Measurements from ENCODE around the gene AMFR.

DNA sequence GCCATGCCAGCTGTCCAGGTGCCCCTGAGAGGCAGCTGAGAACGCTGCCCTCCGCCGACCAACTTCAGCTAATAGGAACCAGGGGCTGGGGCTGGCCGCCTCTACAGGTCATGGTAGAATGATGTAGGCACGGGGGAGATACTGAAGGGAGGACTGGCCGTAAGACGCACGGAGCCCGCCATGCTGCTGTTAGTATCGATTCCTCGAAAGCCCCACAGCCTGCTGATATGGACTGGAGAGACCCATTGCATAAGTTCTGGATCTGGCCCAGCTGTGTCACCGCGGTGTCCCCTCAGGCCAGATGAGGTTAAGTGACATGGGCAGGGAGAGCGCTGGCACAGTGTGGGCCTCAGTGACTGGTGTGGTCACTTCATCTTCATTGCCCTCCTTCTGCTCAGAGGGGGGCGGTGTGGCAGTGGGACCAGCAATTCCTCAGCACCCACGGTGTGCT, 75.6 kb downstream of the AMFR start:
- TF ChIP-seq, protein P1, sequence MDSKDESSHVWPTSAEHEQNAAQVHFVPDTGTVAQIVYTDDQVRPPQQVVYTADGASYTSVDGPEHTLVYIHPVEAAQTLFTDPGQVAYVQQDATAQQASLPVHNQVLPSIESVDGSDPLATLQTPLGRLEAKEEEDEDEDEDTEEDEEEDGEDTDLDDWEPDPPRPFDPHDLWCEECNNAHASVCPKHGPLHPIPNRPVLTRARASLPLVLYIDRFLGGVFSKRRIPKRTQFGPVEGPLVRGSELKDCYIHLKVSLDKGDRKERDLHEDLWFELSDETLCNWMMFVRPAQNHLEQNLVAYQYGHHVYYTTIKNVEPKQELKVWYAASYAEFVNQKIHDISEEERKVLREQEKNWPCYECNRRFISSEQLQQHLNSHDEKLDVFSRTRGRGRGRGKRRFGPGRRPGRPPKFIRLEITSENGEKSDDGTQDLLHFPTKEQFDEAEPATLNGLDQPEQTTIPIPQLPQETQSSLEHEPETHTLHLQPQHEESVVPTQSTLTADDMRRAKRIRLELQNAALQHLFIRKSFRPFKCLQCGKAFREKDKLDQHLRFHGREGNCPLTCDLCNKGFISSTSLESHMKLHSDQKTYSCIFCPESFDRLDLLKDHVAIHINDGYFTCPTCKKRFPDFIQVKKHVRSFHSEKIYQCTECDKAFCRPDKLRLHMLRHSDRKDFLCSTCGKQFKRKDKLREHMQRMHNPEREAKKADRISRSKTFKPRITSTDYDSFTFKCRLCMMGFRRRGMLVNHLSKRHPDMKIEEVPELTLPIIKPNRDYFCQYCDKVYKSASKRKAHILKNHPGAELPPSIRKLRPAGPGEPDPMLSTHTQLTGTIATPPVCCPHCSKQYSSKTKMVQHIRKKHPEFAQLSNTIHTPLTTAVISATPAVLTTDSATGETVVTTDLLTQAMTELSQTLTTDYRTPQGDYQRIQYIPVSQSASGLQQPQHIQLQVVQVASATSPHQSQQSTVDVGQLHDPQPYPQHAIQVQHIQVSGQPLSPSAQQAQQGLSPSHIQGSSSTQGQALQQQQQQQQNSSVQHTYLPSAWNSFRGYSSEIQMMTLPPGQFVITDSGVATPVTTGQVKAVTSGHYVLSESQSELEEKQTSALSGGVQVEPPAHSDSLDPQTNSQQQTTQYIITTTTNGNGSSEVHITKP (CRISPR knock-in tag; IDR thresholded peaks at IDR 0.05; ENCODE audit: low read depth): no peak
- no peak for TF ChIP-seq POLR2AphosphoS5 (IDR thresholded peaks at IDR 0.05; ENCODE audit: low read depth, low read length)
